PC-9 (cell line): ENCODE measurements around the gene ITGAV. TPM values are rescaled to one million over a fixed set of nuclear protein-coding genes. Genes with fewer than 3 reads are reported as not detected.

Source experiments
- BruUV-seq: library from RNA; stranded (reverse); fragments of 400-500 nt; replicated peaks from 2 replicates; lab custom pipeline; 2021; lab: Mats Ljungman, UMichigan
- CTCF ChIA-PET: fragments of 300-600 bp; sonication (Branson Sonifier 250); formaldehyde crosslinking; loops from one replicate; lab custom pipeline; 2022; ENCODE audit warnings: antibody characterized with exemption; lab: Charles Lee
- POLR2A ChIA-PET: fragments of 300-600 bp; sonication (Branson Sonifier 250); formaldehyde crosslinking; loops from one replicate; lab custom pipeline; 2022; ENCODE audit warnings: antibody characterized with exemption; ENCODE audit not compliant: unreplicated experiment; lab: Charles Lee
- DNase-seq, 2 experiments: peaks; one replicate each; pipeline versions ENCODE4 v3.0.0 to v3.0.0-alpha.2; 2015 to 2022; ENCODE audit warnings: mixed read lengths in 1 of 2
- H2AFZ ChIP-seq: fragments of 200-600 bp; sonication (generic); 2 replicates; pipeline ENCODE4 v1.8.1; 2017; ENCODE audit warnings: antibody characterized with exemption
- H3F3A ChIP-seq: fragments of 200-600 bp; sonication (generic); 2 replicates; pipeline ENCODE4 v1.8.1; 2017; ENCODE audit warnings: antibody characterized with exemption, mild to moderate bottlenecking, low read depth; ENCODE audit not compliant: insufficient read depth
- H3K27ac ChIP-seq: fragments of 200-600 bp; sonication (generic); 2 replicates; pipeline ENCODE4 v1.6.1; 2016; ENCODE audit warnings: mixed run types
- H3K27me3 ChIP-seq: fragments of 200-600 bp; sonication (generic); 2 replicates; pipeline ENCODE4 v1.6.1; 2016; ENCODE audit warnings: low read depth, mixed run types; ENCODE audit not compliant: insufficient read depth
- H3K36me3 ChIP-seq: fragments of 200-600 bp; sonication (generic); 2 replicates; pipeline ENCODE4 v1.6.1; 2016; ENCODE audit warnings: low read depth, mixed run types
- H3K4me1 ChIP-seq: fragments of 200-600 bp; sonication (generic); replicated peaks from 2 replicates; pipeline ENCODE4 v1.6.1; 2016; ENCODE audit warnings: mixed run types; ENCODE audit not compliant: insufficient read depth
- H3K4me2 ChIP-seq: fragments of 200-600 bp; sonication (generic); 2 replicates; pipeline ENCODE4 v1.6.1; 2017; ENCODE audit warnings: mixed run types
- H3K4me3 ChIP-seq: fragments of 200-600 bp; sonication (generic); 2 replicates; pipeline ENCODE4 v1.6.1; 2016; ENCODE audit warnings: mixed run types
- H3K79me2 ChIP-seq: fragments of 200-600 bp; sonication (generic); 2 replicates; pipeline ENCODE4 v1.6.1; 2017; ENCODE audit warnings: low read depth, mixed run types
- H3K9me2 ChIP-seq: fragments of 200-600 bp; sonication (generic); 2 replicates; pipeline ENCODE4 v1.8.1; 2017; ENCODE audit warnings: mild to moderate bottlenecking; ENCODE audit not compliant: insufficient read depth
- H3K9me3 ChIP-seq: fragments of 200-600 bp; sonication (generic); 2 replicates; pipeline ENCODE4 v1.8.1; 2016; ENCODE audit warnings: low read depth; ENCODE audit not compliant: insufficient read depth
- H4K20me1 ChIP-seq: fragments of 200-600 bp; sonication (generic); 2 replicates; pipeline ENCODE4 v1.8.1; 2017; ENCODE audit not compliant: insufficient read depth
- EZH2 ChIP-seq: fragments of 200-600 bp; sonication (generic); IDR thresholded peaks from 2 replicates; pipeline ENCODE4 v1.8.0; 2017; ENCODE audit warnings: antibody characterized with exemption, low read depth
- intact Hi-C: fragments of 100-400 bp; cut with micrococcal nuclease; formaldehyde crosslinking; loops from one replicate; pipeline ENCODE4 v1.10.0; 2022; ENCODE audit not compliant: unreplicated experiment
- total RNA-seq: library from RNA; stranded (reverse); gene quantifications from 2 replicates; pipeline ENCODE4 v1.2.3, GENCODE V29; 2021
- TF ChIP-seq, protein P1 (sequence below): fragments of 200-600 bp; sonication (generic); conservative IDR thresholded peaks from 2 replicates; pipeline ENCODE4 v1.6.1; 2017; ENCODE audit warnings: mixed run types, antibody characterized with exemption, mild to moderate bottlenecking, moderate library complexity

Gene ITGAV
- total RNA-seq, 1 experiment from 2014 or later, result 28.0 TPM

DNA sequence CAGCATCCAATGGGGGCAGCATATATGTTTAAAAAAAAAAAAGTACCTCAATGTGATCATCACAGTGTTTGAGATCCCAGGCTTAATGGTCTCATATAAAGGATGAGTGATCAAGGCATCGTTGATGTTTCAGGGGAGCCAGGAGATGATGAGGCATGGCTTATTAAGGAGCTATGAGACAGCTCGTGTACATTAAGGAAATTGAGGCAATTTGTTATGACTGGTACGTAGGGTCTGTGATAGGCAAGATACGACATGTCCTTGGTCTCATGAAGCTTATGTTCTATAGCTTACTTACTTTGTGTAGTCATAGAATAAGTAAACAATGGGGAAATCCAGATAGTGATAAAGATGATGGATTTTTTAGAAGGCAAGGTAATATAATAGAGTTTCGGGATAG is 54.9 kb downstream of the ITGAV start:
- no peak overlapping the region for H3K4me2 ChIP-seq
- intact Hi-C loops, result loop anchor here (5.0 kb wide), 1 partner anchor 52 kb away; the partner anchor contains the start of gene ITGAV
- no peaks in the 10 kb centered on the region for H3K27me3 ChIP-seq
- TF ChIP-seq, protein P1, sequence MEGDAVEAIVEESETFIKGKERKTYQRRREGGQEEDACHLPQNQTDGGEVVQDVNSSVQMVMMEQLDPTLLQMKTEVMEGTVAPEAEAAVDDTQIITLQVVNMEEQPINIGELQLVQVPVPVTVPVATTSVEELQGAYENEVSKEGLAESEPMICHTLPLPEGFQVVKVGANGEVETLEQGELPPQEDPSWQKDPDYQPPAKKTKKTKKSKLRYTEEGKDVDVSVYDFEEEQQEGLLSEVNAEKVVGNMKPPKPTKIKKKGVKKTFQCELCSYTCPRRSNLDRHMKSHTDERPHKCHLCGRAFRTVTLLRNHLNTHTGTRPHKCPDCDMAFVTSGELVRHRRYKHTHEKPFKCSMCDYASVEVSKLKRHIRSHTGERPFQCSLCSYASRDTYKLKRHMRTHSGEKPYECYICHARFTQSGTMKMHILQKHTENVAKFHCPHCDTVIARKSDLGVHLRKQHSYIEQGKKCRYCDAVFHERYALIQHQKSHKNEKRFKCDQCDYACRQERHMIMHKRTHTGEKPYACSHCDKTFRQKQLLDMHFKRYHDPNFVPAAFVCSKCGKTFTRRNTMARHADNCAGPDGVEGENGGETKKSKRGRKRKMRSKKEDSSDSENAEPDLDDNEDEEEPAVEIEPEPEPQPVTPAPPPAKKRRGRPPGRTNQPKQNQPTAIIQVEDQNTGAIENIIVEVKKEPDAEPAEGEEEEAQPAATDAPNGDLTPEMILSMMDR, result no peak
- no peak for TF ChIP-seq EZH2
- no peaks in the 10 kb centered on the region for H3K9me2 ChIP-seq
- no peaks in the 10 kb centered on the region; the same call in 1 of the 2 replicates for H3F3A ChIP-seq
- no peaks in the 10 kb centered on the region for H4K20me1 ChIP-seq
- no peak overlapping the region for H3K4me3 ChIP-seq
- H3K4me1 ChIP-seq, result no peaks in the 10 kb centered on the region
- DNase-seq, result no peak
- no peaks in the 10 kb centered on the region for H3K36me3 ChIP-seq
- BruUV-seq, result no TSS peak
- H3K9me3 ChIP-seq, result no peaks in the 10 kb centered on the region
- POLR2A ChIA-PET, result no interaction called here
- no peak overlapping the region for H2AFZ ChIP-seq
- H3K27ac ChIP-seq, result no peak overlapping the region
- H3K79me2 ChIP-seq, result no peaks in the 10 kb centered on the region
- CTCF ChIA-PET, result no interaction called here

DNA sequence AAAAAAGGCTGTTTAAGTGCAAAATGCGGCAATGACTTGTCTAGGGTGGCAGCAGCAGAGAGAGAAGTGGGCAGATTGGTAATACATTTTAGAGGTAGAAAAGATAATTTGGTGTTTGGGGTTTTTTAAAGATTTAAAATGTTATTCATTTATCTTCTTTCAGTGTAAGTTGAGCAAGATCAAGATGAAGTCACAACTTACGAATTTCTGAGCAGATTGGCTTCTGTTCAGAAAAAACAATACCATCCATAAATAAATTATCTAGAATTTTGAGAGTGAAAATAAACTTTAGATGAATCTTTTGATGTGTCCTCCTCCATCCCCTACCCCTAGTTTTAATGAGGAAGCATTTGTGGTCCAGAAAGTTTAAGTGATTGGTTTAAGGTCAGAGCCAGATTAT is 56.1 kb downstream of the ITGAV start:
- Histone ChIP-seq H3K27me3 (no peaks in the 10 kb centered on the region), H3K4me2 (no peak overlapping the region), H3K79me2 (no peaks in the 10 kb centered on the region), H3F3A (no peaks in the 10 kb centered on the region; the same call in 1 of the 2 replicates), H3K4me3 (no peak overlapping the region), H3K9me3 (no peaks in the 10 kb centered on the region), H3K4me1 (no peaks in the 10 kb centered on the region), H3K36me3 (no peaks in the 10 kb centered on the region), H3K9me2 (no peaks in the 10 kb centered on the region), H2AFZ (no peak overlapping the region), H4K20me1 (no peaks in the 10 kb centered on the region), H3K27ac (no peak overlapping the region)
- DNase-seq, result no peak
- BruUV-seq, result no TSS peak
- ChIA-PET POLR2A (no interaction called here), CTCF (no interaction called here)
- intact Hi-C loops, result no loop called here
- TF ChIP-seq, protein P1, result no peak
- TF ChIP-seq EZH2, result no peak

DNA sequence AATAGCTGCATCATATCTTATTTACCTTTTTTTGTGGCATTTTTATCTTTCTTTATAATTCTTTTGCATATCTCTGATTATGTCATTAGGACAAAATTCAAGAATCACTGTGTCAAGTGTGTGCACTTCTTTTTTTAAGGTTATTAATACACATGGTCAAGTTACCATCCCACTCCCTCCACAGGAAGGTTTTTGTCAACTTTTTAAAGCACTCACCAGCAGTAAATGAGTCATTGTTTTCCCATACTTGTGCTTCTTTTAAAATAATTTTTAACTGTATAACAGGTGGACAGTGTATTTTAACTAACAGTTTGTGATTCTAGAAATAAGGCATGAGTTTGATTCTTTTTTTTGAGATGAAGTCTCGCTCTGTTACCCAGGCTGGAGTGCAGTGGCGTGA is 58.3 kb downstream of the ITGAV start:
- Histone ChIP-seq H3K79me2 (no peaks in the 10 kb centered on the region), H3K9me2 (no peaks in the 10 kb centered on the region), H3K27ac (no peak overlapping the region), H2AFZ (no peak overlapping the region), H3K9me3 (no peaks in the 10 kb centered on the region), H3K4me3 (no peak overlapping the region), H3F3A (no peaks in the 10 kb centered on the region), H3K36me3 (no peaks in the 10 kb centered on the region), H3K4me1 (no peaks in the 10 kb centered on the region), H3K4me2 (no peak overlapping the region), H4K20me1 (no peaks in the 10 kb centered on the region), H3K27me3 (no peaks in the 10 kb centered on the region)
- intact Hi-C loops, result no loop called here
- no peak for TF ChIP-seq EZH2
- TF ChIP-seq, protein P1, result no peak
- no peak for DNase-seq
- POLR2A ChIA-PET, result interaction anchor here (0.7 kb wide), 1 partner anchor 187 kb away, joined by 3 read pairs; no protein-coding TSS in a partner anchor
- CTCF ChIA-PET, result no interaction called here
- BruUV-seq, result no TSS peak
